Measurements from ENCODE around the gene PHKB.

Gene PHKB

DNA sequence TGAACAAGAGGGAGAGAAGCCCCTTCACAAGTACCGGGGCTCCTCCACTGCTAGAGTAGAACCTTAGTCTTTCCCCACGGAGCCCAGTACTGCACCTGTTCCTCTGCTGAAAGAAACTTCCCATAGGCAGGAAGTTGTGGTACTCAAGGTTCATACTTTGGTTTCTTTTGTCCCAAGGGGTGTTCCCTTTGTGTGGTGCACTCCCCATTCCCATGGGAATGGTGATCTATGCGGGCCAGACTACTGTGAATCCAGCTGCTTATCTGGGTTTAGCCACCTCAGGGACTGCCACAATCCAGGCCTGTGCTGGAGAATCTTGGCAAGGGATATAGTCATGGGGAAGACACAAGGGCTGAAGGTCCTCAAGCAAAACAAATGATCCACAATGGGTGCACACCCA lies 110.6 kb downstream of the PHKB start:
- DNase-seq: no peak

DNA sequence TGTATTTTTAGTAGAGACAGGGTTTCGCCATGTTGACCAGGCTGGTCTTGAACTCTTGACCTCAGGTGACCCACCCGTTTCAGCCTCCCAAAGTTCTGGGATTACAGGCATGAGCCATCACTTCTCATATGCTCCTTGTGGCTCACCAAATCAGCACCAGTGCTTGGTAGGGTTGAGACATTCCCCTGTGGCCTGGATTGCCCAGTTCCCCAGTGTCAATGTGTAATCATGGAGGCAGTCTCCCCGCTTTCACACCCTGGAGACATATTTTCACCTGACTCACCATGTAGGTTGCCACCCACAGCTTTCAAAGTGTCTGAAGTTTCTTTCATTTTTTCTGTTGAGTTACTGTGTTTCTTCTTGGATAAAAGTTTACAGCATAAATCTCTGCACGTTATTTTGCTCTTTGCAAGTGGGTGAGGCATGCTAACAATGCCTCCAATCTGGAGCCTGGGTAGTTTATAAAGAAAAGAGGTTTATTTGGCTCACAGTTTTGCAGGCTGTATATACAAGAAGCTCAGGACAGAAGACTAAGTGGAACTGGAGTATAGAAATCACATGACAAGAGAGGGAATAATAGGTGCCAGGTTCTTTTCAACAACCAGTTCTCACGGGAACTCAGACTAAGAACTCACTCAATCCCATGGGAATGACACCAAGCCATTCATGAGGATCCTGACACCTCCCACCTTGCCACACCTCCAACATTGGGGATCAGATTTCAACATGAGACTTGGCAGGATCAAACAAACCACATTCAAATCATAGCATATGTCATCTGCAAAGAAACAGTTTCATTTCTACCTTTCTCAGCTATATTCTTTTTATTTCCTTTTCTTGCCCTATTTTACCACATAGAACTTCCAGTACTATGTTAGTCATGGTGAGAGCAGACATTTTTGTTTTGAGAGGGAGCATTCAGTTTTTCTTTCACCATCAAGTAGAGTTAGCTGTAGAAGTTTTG lies 113.2 kb downstream of the PHKB start:
- DNase-seq: peak; percentile 21

DNA sequence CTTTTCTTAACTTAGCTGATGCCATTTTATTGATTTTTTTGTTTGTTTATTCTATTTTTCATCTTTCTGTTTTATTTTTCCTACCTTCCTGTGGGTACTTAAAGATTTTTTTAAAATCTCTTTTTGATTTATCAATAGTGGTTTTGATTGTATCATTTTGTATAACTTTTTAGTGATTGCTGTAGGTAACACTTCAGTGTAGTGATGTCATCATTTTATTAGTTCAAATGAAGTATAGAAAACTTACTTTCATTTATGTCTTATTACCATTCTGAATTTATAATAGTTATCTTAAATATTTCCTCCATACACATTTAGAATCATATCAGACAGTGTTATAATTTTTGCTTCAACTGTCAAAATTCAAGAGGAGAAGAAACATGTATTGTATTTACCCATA lies 115.9 kb downstream of the PHKB start:
- DNase-seq: no peak

DNA sequence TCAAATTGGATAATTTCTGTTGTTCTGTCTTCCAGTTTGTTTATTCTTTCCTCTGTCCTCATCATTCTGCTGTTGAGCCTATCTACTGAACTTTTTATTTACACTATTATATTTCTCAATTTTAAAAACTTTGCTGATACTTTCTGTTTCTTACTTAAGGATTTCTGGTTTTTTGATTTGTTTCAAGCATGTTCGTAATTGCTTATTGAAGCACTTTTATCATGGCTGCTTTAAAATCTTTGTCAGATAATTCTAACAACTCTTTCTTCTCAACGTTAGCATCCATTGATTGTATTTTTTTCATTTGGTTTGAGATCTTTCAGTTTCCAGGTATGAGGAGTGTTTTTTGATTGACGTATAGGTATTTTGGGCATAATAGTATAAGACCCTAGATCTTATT lies 116.9 kb downstream of the PHKB start:
- DNase-seq: no peak

DNA sequence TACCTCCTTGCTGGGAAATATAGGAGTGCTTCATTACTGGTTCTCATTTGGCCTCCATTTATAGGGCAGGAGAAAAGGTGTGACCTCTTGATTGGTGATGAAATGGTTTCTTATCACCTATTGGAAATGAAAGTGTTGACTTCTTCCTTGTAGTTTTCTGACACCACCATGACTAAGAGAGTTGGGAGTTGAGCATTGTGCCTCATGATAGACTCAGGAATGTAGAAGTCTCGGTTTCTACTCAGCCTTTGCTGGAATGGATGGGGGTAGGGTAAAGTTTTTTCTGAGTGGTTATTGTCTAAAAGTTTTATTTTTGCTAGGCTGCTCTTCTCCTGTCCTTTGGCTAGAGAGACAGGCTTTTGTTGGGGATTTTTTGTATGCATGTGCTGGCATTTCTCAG lies 117.4 kb downstream of the PHKB start:
- peak; percentile 36 for DNase-seq

DNA sequence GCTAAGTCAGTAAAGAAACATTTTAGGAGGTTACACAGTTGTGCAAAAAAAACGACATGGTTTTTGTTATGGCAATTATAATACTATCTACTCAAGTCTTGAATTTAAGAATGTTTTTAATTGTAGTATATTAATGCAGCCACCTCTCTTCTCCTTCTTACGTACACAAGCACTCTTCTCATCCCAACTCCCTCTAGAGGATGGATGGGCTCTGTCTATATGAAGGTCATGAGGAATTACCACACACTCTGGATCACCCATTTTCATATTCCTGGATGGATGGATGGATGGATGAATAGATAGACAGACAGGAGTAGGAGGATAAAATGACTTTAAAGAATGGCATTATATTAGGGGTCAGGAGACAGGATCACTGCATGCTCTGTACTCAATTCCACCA lies 120.0 kb downstream of the PHKB start:
- no peak for DNase-seq

DNA sequence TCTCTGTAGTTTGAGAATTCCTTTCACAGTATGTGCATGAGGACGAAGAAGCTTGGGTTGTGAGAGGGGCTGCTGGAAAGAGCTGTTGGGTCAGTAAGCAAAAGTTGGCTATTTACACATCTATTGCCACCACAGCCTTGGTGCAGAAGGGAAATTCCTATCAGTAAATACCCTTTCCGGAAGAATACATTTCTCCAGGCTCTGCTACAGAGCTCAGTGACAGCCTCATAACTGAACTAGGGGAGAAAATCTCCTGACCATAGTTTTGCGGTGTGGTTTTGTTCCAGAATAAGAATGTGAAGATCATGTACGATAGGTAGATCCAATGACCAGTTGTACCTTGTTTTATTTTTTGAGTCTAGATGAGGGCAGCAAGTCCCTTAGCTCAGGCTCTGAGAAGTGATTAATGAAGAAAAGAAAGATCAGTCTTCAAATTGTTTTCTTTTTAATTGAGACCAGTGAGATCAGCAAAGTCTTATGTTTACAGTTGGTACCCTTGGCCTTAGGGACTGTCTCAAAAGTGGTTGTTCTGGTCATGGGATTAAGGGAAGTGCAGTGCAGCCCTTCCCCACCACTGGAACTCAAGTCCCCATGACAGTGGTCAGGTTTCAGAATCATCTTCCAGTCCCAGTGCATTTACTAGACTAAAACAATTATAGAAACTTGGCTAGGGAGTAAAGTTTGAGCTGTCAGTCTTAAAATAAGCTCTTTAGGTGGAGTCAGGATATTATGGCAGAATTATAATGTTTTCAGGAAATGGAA lies 123.5 kb downstream of the PHKB start:
- no peak for DNase-seq

DNA sequence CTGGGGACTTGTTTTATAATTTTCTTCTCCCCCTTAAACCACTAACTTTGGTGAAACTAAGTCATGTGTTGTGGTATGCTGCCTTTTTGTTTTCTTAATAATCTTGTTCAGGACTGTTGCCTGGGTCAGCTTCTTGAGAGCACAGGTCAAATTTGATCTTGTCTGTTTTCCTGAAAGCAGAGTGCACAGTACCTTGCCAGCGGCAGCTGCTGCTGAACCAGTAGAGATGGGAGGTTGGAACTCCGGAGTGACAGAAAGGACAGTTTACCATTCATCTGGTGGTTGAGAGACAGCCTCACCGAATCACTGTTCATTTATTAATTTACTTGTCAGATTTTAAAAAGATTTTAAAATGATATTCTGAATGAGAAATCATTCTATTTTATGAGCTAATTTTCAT lies 125.0 kb downstream of the PHKB start:
- DNase-seq: no peak

DNA sequence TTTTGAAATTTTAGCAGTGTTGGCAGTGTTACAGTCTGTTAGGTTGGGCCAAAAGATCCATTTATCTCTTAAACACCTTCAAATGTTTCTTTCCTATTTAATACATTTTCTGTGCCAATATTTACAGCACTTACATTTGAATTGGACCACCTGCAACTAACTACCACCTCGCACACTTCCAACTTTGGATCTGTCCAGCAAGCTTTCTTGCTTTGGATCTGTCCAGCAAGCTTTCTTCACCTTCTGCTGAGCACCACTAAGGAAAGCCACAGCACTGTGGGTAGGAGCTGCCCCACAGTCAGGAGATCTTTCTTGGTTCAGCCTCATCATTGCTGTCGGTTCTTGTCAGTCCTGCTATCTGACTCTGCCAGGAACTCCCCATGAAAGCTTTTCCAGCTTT lies 129.3 kb downstream of the PHKB start:
- DNase-seq: no peak

DNA sequence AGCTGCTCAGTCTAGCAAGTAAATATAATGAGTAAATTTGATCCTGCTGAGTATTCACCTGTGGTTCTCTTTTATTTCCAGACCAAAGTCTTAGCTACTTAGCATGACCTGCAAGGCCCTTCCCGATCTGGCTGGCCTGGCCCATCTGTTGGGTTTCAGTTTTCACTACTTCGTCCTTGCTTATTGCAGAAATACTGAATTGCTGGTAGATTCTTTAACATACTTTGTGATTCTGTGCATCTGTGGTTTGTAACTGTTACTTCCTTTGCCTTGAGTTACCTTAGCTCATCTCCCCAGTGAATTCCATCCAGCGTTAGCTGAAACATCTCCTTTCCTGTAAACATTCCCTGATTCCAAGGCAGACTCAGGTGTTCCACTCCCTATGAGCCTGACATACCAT lies 131.1 kb downstream of the PHKB start:
- no peak for DNase-seq

DNA sequence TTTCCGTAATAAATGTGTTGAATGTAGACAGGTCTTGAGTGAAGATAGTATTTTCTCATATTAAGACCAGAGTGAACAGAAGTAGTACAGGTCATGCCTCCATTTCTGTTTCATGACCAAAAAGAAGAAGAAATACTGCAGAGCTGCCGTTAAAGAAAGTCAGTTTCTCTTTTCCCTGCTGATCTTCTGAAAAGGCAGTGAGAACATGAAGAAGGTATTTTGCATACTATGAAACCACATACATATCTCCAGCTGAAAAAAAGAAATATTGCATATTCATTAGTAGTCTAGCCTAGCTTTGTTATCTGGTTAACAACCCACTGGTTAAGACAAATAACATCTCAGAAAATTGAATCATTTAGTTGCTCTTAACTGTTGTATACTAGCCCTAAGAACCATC lies 138.4 kb downstream of the PHKB start:
- no peak for DNase-seq

DNA sequence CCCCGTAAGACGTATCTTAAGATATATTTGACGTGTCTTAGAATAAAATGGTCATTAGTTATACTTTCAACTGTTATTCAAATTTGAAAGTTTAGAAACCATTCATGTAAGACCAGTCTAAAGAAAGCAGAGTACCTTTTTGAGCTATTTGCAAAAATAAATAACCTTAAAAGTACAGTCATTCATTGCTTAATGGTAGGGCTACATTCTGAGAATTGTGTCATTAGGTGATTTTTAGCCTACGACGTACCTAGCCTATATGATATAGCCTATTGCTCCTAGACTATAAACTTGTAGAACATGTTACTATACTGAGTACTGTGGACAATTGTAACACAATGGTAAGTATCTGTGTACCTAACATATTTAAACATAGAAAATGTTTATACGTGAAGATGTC lies 139.2 kb downstream of the PHKB start:
- no peak for DNase-seq

DNA sequence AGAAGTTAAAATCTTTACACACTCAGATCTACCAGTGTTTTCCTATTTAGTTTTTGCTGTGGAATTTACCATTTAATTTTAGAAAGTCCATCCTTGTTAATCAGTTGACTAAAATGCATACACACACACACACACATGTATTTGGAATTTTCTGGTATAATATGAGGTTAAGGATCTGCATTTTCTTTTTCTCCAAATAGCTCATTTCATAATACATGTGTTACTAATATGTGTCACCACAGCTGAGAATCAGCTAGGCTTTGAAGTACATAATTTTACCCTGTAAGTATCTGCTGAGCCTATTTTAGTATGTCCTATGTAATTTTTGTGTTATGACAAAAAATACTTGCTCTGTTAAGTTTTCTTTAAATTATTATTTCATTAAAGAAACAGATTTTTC lies 143.2 kb downstream of the PHKB start:
- DNase-seq: peak; percentile 9

DNA sequence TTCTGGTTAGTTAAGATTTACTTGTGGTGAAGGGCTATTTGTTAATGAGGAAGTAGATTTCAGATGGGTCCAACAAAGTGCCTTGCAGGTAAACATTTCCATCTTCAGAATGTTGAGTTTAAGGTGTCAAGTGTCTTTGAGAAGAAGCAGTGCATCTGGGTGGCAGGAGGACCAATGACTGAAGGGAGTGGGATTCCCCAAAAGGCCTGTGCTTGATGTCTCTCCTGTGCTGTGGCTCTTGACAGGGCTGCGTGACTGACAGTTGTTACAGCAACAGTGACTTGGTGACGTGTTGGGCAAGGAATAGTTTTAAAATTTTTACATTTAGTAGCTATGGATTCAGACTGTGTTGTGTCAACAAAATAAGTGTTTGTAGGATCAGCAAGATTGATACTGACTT lies 149.9 kb downstream of the PHKB start:
- DNase-seq: no peak

DNA sequence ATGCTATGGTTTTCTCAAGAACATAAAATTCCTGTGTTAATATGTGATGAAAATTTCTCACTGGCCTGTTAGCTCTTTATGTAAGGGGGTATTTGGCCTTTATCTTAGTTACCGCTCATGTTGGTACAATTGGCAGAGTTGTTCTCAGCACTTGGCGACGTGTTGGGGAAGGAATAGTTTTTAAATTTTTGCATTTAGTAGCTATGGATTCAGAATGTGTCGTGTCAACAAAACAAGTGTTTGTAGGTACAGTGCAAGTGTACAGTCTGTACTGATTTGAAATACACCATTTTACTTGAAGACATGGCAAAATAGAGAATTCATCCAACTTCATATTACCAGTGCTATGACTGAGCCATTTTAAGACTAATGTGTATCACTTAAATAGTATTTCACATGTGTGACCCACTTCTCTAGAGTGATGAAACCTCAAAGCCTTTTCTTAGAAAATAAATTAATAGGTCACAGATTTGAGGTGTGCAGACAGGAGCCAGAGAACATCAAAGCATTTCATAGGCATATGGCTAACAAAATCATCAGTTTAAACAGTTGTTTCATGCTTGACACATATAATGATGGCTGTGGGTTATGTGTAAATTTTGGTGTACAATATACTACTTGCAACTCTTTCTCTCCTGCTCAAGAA lies 150.8 kb downstream of the PHKB start:
- DNase-seq: no peak

DNA sequence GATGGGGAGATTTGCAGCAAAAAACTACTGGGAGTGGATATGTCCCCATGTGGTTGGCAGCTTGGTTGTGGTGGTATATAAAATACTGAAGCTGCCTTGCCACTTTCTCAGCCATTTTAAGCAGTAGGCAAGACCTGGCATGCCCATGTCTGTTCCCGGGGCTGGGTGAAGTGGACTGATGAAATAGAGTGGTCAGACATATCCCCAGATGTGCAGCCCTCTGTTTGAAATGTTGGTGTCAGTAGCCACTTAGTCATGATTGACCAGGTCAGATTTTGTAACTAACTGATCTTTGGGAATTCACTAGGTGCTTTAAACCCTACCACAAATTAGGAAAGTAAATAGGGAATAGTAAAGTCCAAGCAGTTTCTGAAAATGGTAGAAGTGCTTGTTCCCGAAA lies 151.6 kb downstream of the PHKB start:
- DNase-seq: no peak

DNA sequence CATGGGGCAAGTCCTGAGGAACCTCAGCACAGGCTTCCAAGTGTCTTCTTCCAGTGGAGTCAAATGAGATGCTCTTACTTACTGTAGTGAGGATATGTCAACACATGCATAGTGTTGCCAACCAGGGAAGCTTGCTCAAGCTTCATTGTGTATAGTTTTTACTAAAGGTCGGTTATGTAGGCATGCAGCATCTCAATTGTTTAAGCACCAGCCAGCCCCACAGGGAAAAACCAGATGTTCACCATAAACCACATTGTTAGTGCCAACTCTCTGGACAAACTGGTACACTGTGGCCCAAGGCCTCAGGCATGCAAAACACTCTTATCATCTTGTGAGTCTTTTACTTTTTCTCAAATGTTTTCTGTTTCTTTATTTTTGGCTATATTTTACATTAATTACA lies 152.1 kb downstream of the PHKB start:
- no peak for DNase-seq

DNA sequence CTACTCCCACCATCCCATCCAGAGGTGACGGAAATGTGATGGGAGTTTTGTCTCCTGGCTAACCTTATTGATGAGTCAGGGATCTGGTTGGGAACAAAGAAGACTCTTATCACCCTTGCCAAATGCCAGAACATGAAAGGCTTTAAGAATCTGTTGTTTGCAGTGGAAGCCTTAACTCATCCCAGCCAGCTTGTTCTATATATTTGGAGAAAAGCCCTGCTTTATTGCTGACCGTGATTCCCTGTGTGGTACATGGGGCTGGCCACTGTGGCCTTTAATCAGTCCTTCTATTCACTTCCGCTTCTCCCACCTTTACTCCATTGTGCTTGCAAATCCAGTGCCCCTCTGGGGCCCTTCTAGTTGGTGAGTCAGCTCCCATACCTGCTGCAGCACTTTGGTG lies 156.6 kb downstream of the PHKB start:
- DNase-seq: no peak

DNA sequence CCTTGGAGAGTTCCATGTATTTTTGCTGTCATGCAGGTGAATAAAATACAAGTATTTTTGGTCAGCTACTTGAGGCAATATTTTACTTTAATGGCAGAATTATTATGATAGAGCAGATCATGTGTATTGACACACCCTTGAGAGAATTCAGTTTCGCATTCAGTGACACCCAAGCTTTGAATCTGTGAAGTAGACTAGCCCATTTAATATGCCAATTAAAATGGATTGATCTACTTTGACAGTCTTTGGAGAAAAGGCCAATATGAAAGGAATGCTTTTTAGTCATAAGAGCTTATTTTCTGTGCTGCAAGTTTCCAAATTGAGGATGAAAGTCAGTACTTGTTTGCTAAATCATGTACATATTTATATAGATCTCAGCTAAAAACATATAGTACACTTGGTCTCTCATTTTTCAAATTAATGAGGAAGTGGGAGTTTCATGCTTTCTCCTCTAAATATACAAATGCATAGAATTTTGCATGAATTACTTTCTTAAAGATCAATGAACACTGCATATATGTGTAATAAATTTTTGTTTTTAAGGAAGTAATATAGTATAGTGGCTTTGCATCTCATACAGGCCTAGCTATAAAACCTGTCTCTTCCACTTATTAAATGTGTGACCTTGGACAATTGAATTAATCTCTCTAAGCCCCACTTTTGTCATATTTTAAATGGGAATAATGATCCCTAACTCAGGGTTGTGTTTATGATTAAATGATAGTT lies 161.5 kb downstream of the PHKB start:
- DNase-seq: no peak

DNA sequence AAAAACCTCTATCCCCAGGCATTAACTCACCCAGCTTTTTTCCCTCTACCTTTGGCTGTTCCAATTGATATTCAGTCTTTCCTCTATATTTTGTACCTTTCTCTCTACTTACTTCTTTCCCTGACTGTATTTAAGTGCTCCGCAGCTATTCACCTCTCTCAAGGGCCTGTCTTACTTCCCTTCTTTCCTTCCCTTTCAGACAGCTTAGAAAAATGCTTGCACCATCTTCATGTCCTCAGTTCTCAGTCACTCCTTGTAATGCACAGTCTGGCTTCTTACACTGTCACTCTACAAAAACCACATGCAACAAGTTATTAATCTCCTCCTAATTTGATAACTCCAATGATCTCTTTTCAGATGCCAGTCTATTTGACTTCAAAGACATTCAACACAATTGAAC lies 163.4 kb downstream of the PHKB start:
- no peak for DNase-seq

DNA sequence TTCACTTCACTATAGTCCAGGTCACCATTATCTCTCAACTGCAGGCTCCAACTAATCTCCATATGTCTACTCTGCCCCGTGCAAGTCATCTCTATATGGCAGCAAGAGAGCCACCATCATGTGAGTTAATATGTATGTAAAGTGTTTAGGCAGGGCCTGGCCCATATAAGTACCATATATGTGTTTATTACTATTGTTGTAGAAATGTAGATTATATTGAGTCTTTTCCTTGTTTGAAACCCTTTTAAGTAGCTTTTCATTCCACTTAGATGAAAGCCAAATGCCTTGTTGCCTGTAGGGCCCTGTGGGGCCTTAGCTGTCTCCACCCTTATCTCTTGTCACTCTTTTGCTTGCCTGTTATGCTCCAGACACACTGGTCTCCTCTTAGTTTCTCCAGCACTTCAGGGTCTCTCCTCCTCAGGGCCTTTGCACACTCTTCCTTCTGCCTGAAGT lies 164.0 kb downstream of the PHKB start:
- no peak for DNase-seq

DNA sequence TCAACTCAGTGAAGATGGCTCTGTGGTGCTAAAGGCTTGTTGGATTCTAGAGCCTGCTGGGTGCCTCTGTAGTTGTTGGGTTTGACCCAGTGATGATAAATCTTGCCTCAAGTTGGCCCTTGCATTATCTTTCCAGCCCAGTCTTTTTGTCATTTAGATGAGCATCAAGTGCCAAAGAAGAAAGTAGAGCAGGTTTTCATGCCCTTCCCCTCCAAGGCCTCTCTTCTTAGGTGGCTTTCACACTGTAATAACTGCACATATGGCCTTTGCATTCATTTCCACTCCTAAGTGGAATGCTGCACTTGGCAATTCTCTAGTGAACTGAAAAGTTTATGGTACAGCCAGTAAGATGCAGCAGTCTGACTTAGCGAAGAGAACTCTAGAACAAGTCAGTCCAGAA lies 165.1 kb downstream of the PHKB start:
- no peak for DNase-seq
